ENCODE measurements around the gene IFT57. TPM values are rescaled to one million over a fixed set of nuclear protein-coding genes. Genes with fewer than 3 reads are reported as not detected.

Gene IFT57
- total and polyA plus RNA-seq, 2 of the 8 experiments (the other 6 are each of a cell fraction or from before 2014, with no cell fraction given): 15.1 to 27.8 TPM

DNA sequence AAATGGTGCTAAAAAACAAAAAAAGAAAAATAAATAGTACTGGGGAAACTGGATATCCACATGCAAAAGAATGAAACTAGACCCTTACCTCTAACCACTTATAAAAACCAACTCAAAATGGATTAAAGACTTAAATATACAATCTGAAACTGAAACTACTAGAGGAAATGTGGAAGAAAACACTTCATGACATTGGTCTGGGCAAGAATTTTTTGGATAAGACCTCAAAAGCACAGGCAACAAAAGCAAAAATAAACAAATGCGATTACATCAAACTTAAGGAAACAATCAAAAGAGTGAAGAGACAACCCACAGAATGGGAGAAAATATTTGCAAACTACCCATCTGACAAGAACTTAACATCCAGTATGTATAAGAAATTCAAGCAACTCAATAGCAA is 6.4 kb downstream of the IFT57 start:
- no peak overlapping the region for H2BK120ac ChIP-seq (replicated peaks; ENCODE audit: low read depth, low read length)
- 90% methylated on average over 1 of the region's 1 CpG; no CpG with 5 or more reads in 1 of the 2 experiments for WGBS, 2 experiments (ENCODE audit: extremely low coverage in 1 of 2, insufficient coverage in 1 of 2, insufficient read length in 1 of 2, insufficient replicate concordance in 2 of 2, low coverage in 1 of 2, low lambda C conversion rate in 2 of 2, missing lambda C conversion rate in 1 of 2)
- H3K9ac ChIP-seq (replicated peaks in 1 of 4; ENCODE audit: extremely low read depth in 1 of 4, low read depth in 3 of 4, low read length in 3 of 4): no peak overlapping the region
- no peak overlapping the region for H3K4ac ChIP-seq (replicated peaks; ENCODE audit: insufficient read length, low read depth, low read length)
- no peaks in the 10 kb centered on the region for H4K20me1 ChIP-seq (replicated peaks in 1 of 2; ENCODE audit: control insufficient read depth in 1 of 2, insufficient read depth in 2 of 2, low read length in 2 of 2)
- ChIA-PET POLR2A (ENCODE audit: partially characterized antibody) (no interaction called here), CTCF (ENCODE audit: partially characterized antibody) (no interaction called here)
- FAIRE-seq: no peak
- no peak overlapping the region for H3K4me2 ChIP-seq (ENCODE audit: insufficient read depth in 1 of 2, low read depth in 2 of 2, low read length in 2 of 2)
- H2BK5ac ChIP-seq (ENCODE audit: low read depth, low read length): no peak overlapping the region
- no peak for DNase-seq (ENCODE audit: low read depth in 1 of 2, low spot score in 2 of 2)
- no peaks in the 10 kb centered on the region; a peak in 1 of 8 replicates for H3K36me3 ChIP-seq (ENCODE audit: control insufficient read depth in 2 of 4, insufficient read depth in 4 of 4, low read length in 3 of 4)
- no peaks in the 10 kb centered on the region for H3K23me2 ChIP-seq (ENCODE audit: low read depth, low read length)
- H2BK15ac ChIP-seq (ENCODE audit: low read length): no peak overlapping the region
- H3K27me3 ChIP-seq (replicated peaks in 1 of 4; ENCODE audit: control insufficient read depth in 3 of 4, extremely low read depth in 1 of 4, insufficient read depth in 3 of 4, low read length in 3 of 4): peaks cover 0 to 1% (median 0%) of the 10 kb centered on the region in 4 experiments; a peak in 1 of 7 replicates
- H3K18ac ChIP-seq (ENCODE audit: extremely low read depth, low read length): no peak overlapping the region
- no peak overlapping the region for H3K14ac ChIP-seq (ENCODE audit: insufficient read length)
- no peak overlapping the region for H4K8ac ChIP-seq (ENCODE audit: extremely low read depth, insufficient read depth, low read length)
- H2AFZ ChIP-seq (ENCODE audit: low read length): no peak overlapping the region
- H3K56ac ChIP-seq (replicated peaks; ENCODE audit: insufficient read length, low read depth, low read length): no peak overlapping the region
- no peak overlapping the region for H3K27ac ChIP-seq (ENCODE audit: low read depth, low read length)
- no peak overlapping the region for H2BK20ac ChIP-seq (ENCODE audit: low read length)
- no peak overlapping the region for H2BK12ac ChIP-seq (ENCODE audit: low read depth, low read length)
- no peaks in the 10 kb centered on the region for H3K79me2 ChIP-seq (ENCODE audit: control insufficient read depth in 1 of 2, insufficient read depth in 2 of 2, low read length in 2 of 2)
- no peak overlapping the region for H3K23ac ChIP-seq (ENCODE audit: insufficient read length)
- no peaks in the 10 kb centered on the region for H3K79me1 ChIP-seq (ENCODE audit: low read depth, low read length)
- H3K4me3 ChIP-seq (ENCODE audit: extremely low read depth in 1 of 4, insufficient read depth in 2 of 4, low read depth in 3 of 4, low read length in 4 of 4): no peak overlapping the region
- H2AK5ac ChIP-seq (ENCODE audit: low read depth, low read length): no peak overlapping the region
- no peak overlapping the region for H4K5ac ChIP-seq (ENCODE audit: insufficient read length, low read depth, low read length)
- H3K4me1 ChIP-seq (replicated peaks in 1 of 4; ENCODE audit: control insufficient read depth in 3 of 4, insufficient read depth in 4 of 4, low read length in 3 of 4): no peaks in the 10 kb centered on the region
- no peaks in the 10 kb centered on the region for H3K9me3 ChIP-seq (ENCODE audit: insufficient read depth in 2 of 2, low read depth in 1 of 2, low read length in 1 of 2)
- H4K91ac ChIP-seq (replicated peaks; ENCODE audit: insufficient read length, low read length): no peak overlapping the region
- no peak for TF ChIP-seq POU5F1 (IDR thresholded peaks at IDR 0.05; ENCODE audit: low read depth, low read length)
- no peak for TF ChIP-seq RFX5 (IDR thresholded peaks at IDR 0.05; ENCODE audit: borderline replicate concordance, low read depth, low read length)
- TF ChIP-seq EP300 (IDR thresholded peaks at IDR 0.05; ENCODE audit: borderline replicate concordance in 1 of 2, low read depth in 2 of 2, low read length in 2 of 2): no peak
- no peak for TF ChIP-seq BACH1 (IDR thresholded peaks at IDR 0.05; ENCODE audit: low read length)
- TF ChIP-seq SUZ12 (IDR thresholded peaks at IDR 0.05; ENCODE audit: low read length): no peak
- no peak for TF ChIP-seq TCF12 (IDR thresholded peaks at IDR 0.05; ENCODE audit: low read depth, low read length)
- no peak for TF ChIP-seq ASH2L (IDR thresholded peaks at IDR 0.05; ENCODE audit: low read length)
- no peak for TF ChIP-seq CEBPB (IDR thresholded peaks at IDR 0.05; ENCODE audit: low read depth, low read length)
- no peak for TF ChIP-seq SRF (IDR thresholded peaks at IDR 0.05; ENCODE audit: low read depth, low read length)
- no peak for TF ChIP-seq CTCF (IDR thresholded peaks at IDR 0.05; ENCODE audit: control extremely low read depth in 1 of 3, insufficient read depth in 1 of 3, low read depth in 1 of 3, low read length in 3 of 3)
- TF ChIP-seq EZH2 (IDR thresholded peaks at IDR 0.05; ENCODE audit: low read depth, low read length, severe bottlenecking): no peak
- TF ChIP-seq RBBP5 (IDR thresholded peaks at IDR 0.05; ENCODE audit: borderline replicate concordance, low read depth, low read length): no peak
- TF ChIP-seq SIX5 (IDR thresholded peaks at IDR 0.05; ENCODE audit: low read depth, low read length): no peak
